A172 (cell line): Measurements from ENCODE around the gene DUSP16. TPM values are rescaled to one million over a fixed set of nuclear protein-coding genes. Genes with fewer than 3 reads are reported as not detected.
"Not testable (repeated sequence)": the region's sequence is repeated elsewhere in the genome, so short reads cannot be mapped to it uniquely, and the experiment has no call there.

Experiments used
- DNase-seq: peaks from one replicate; pipeline ENCODE4 v3.0.0-alpha.2; 2015; ENCODE audit warnings: low spot score
- total RNA-seq: library from RNA; depleted of rRNA; stranded (reverse); fragments of >200 nt; shearing (Covaris generic); gene quantifications from 2 replicates; pipeline ENCODE4 v1.2.3, GENCODE V29; 2014

DUSP16 gene
- total RNA-seq, 1 experiment from 2014 or later = 4.9 TPM

- DNase-seq = no peak
Observed at GRCh38 chr12:12546314-12546772, 16.3 kb downstream of the DUSP16 start.

GRCh38 chr12:12543959-12544358, 18.7 kb downstream of the DUSP16 start:
- DNase-seq = no peak

- no peak for DNase-seq
Observed at GRCh38 chr12:12542964-12543363, 19.7 kb downstream of the DUSP16 start.

- no peak for DNase-seq
Observed at GRCh38 chr12:12542286-12542685, 20.4 kb downstream of the DUSP16 start.

GRCh38 chr12:12541782-12542181, 20.9 kb downstream of the DUSP16 start:
- DNase-seq = no peak

GRCh38 chr12:12540261-12541013, 22.2 kb downstream of the DUSP16 start:
- no peak for DNase-seq

GRCh38 chr12:12539028-12539810, 23.4 kb downstream of the DUSP16 start:
- DNase-seq = peak; percentile 14

- no peak for DNase-seq
Observed at GRCh38 chr12:12538535-12538934, 24.1 kb downstream of the DUSP16 start.

- no peak for DNase-seq
Observed at GRCh38 chr12:12537421-12537820, 25.2 kb downstream of the DUSP16 start.

- no peak for DNase-seq
Observed at GRCh38 chr12:12534975-12535374, 27.7 kb downstream of the DUSP16 start.

GRCh38 chr12:12534166-12534866, 28.3 kb downstream of the DUSP16 start:
- DNase-seq = no peak

GRCh38 chr12:12533238-12533829, 29.3 kb downstream of the DUSP16 start:
- DNase-seq = no peak

GRCh38 chr12:12531194-12531593, 31.5 kb downstream of the DUSP16 start:
- DNase-seq = no peak

- no peak for DNase-seq
Observed at GRCh38 chr12:12529783-12530421, 32.8 kb downstream of the DUSP16 start.

GRCh38 chr12:12528361-12529270, 34.0 kb downstream of the DUSP16 start:
- no peak for DNase-seq

- no peak for DNase-seq
Observed at GRCh38 chr12:12527820-12528296, 34.8 kb downstream of the DUSP16 start.

GRCh38 chr12:12524128-12524527, 38.5 kb downstream of the DUSP16 start:
- no peak for DNase-seq

- DNase-seq = no peak
Observed at GRCh38 chr12:12523229-12523628, 39.4 kb downstream of the DUSP16 start.

- not testable (repeated sequence) for DNase-seq
Observed at GRCh38 chr12:12522657-12523056, 40.0 kb downstream of the DUSP16 start.

- DNase-seq = no peak
Observed at GRCh38 chr12:12521888-12522287, 40.8 kb downstream of the DUSP16 start.
